KMS-11 (cell line): Measurements from ENCODE around the gene UBE2F.
"Not testable (repeated sequence)": the region's sequence is repeated elsewhere in the genome, so short reads cannot be mapped to it uniquely, and the experiment has no call there.

ENCODE experiments used
- H2AFZ ChIP-seq: fragments of 200-600 bp; sonication (generic); 2 replicates; pipeline ENCODE4 v1.6.1; 2016; ENCODE audit warnings: antibody characterized with exemption, mixed run types, low read depth
- H3K27ac ChIP-seq: fragments of 200-600 bp; sonication (generic); 2 replicates; pipeline ENCODE4 v1.6.1; 2016; ENCODE audit warnings: mild to moderate bottlenecking, mixed run types
- H3K27me3 ChIP-seq: fragments of 200-600 bp; sonication (generic); 2 replicates; pipeline ENCODE4 v1.6.1; 2017; ENCODE audit warnings: mild to moderate bottlenecking, low read depth, mixed run types, moderate library complexity; ENCODE audit not compliant: insufficient read depth
- H3K36me3 ChIP-seq: fragments of 200-600 bp; sonication (generic); 2 replicates; pipeline ENCODE4 v1.6.1; 2017; ENCODE audit warnings: mild to moderate bottlenecking, mixed run types; ENCODE audit not compliant: insufficient read depth
- H3K4me1 ChIP-seq: fragments of 200-600 bp; sonication (generic); 2 replicates; pipeline ENCODE4 v1.6.1; 2016; ENCODE audit warnings: mild to moderate bottlenecking, low read depth, mixed run types; ENCODE audit not compliant: poor library complexity, severe bottlenecking
- H3K4me2 ChIP-seq: fragments of 200-600 bp; sonication (generic); 2 replicates; pipeline ENCODE4 v1.7.0; 2016; ENCODE audit warnings: mild to moderate bottlenecking, mixed run types
- H3K4me3 ChIP-seq: fragments of 200-600 bp; sonication (generic); IDR thresholded peaks from 2 replicates; pipeline ENCODE4 v1.6.1; 2017; ENCODE audit warnings: low read depth, low read length, mixed read lengths; ENCODE audit not compliant: insufficient read depth
- H3K79me2 ChIP-seq: fragments of 200-600 bp; sonication (generic); 2 replicates; pipeline ENCODE4 v1.6.1; 2016; ENCODE audit warnings: low read depth, mixed run types; ENCODE audit not compliant: insufficient read depth
- H3K9ac ChIP-seq: fragments of 200-600 bp; sonication (generic); 2 replicates; pipeline ENCODE4 v1.6.1; 2016; ENCODE audit warnings: mild to moderate bottlenecking, mixed run types
- H4K20me1 ChIP-seq: fragments of 200-600 bp; sonication (generic); 2 replicates; pipeline ENCODE4 v1.6.1; 2016; ENCODE audit warnings: mild to moderate bottlenecking, mixed run types; ENCODE audit not compliant: insufficient read depth
- TF ChIP-seq, protein P1 (sequence below): fragments of 200-600 bp; sonication (generic); conservative IDR thresholded peaks from 2 replicates; pipeline ENCODE4 v1.6.1; 2017; ENCODE audit warnings: low read depth, mild to moderate bottlenecking, antibody characterized with exemption, low read length, moderate library complexity, mixed read lengths

Gene UBE2F

DNA sequence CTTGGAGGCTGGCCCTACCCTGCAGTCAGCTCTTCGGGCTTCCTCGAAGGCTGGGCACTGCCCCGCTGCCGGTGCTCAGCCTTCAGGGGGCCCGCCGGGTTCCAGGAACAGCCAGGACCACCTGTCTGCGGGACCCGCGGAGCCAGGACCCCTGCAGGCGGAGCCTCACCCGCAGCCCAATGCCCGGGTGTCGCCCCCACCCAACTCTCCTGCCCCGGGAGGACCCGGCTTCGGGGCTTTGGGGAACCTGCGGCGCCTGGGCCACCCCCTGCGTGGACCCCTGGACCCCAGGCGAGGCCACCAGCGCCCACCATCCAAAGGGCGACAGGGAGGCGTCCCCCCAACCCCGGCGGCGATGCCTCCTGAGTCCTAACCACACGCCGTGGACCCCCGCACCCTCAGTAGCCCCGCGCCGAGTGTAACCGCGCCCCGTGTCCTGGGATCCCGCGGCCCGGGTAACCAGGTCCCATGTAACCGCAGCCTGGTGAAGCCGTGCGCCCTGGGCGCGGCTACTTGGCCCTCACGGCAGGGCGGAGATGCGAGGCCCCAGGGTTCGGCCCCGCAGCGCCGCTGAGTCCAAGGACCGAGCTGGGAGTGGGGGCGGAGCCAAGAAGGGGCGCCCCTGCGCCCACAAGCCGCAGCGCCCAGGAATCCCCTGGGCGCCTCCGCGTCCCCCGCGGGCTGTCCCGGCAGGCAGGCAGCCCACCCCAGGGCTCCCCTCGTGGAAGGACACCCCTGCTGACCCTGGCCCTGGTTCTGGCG is 11.0 kb upstream of the UBE2F start:
- no peak overlapping the region for H3K4me3 ChIP-seq
- no peak overlapping the region for H2AFZ ChIP-seq
- H4K20me1 ChIP-seq: no peaks in the 10 kb centered on the region
- no peak overlapping the region for H3K27ac ChIP-seq
- no peaks in the 10 kb centered on the region for H3K79me2 ChIP-seq
- no peaks in the 10 kb centered on the region for H3K27me3 ChIP-seq
- H3K9ac ChIP-seq: no peak overlapping the region
- TF ChIP-seq, protein P1, sequence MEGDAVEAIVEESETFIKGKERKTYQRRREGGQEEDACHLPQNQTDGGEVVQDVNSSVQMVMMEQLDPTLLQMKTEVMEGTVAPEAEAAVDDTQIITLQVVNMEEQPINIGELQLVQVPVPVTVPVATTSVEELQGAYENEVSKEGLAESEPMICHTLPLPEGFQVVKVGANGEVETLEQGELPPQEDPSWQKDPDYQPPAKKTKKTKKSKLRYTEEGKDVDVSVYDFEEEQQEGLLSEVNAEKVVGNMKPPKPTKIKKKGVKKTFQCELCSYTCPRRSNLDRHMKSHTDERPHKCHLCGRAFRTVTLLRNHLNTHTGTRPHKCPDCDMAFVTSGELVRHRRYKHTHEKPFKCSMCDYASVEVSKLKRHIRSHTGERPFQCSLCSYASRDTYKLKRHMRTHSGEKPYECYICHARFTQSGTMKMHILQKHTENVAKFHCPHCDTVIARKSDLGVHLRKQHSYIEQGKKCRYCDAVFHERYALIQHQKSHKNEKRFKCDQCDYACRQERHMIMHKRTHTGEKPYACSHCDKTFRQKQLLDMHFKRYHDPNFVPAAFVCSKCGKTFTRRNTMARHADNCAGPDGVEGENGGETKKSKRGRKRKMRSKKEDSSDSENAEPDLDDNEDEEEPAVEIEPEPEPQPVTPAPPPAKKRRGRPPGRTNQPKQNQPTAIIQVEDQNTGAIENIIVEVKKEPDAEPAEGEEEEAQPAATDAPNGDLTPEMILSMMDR: no peak
- H3K36me3 ChIP-seq: no peaks in the 10 kb centered on the region
- no peak overlapping the region for H3K4me2 ChIP-seq
- no peaks in the 10 kb centered on the region for H3K4me1 ChIP-seq

GRCh38 chr2:237956402-237956736 is 10.4 kb upstream of the UBE2F start:
- Histone ChIP-seq H3K4me1 (no peaks in the 10 kb centered on the region), H3K36me3 (no peaks in the 10 kb centered on the region), H2AFZ (no peak overlapping the region), H3K27me3 (no peaks in the 10 kb centered on the region), H3K4me3 (no peak overlapping the region), H3K79me2 (no peaks in the 10 kb centered on the region), H4K20me1 (no peaks in the 10 kb centered on the region), H3K27ac (no peak overlapping the region), H3K9ac (no peak overlapping the region), H3K4me2 (no peak overlapping the region)
- TF ChIP-seq, protein P1: no peak

- H3K27ac ChIP-seq: no peak overlapping the region
- H2AFZ ChIP-seq: no peak overlapping the region
- H3K4me3 ChIP-seq: no peak overlapping the region
- no peaks in the 10 kb centered on the region for H3K79me2 ChIP-seq
- H3K4me2 ChIP-seq: no peak overlapping the region
- H3K27me3 ChIP-seq: no peaks in the 10 kb centered on the region
- H3K36me3 ChIP-seq: no peaks in the 10 kb centered on the region
- TF ChIP-seq, protein P1: no peak
- H3K4me1 ChIP-seq: peaks cover 4% of the 10 kb centered on the region
- no peaks in the 10 kb centered on the region for H4K20me1 ChIP-seq
- no peak overlapping the region for H3K9ac ChIP-seq
Measured at GRCh38 chr2:237961637-237962036, 5.2 kb upstream of the UBE2F start.

DNA sequence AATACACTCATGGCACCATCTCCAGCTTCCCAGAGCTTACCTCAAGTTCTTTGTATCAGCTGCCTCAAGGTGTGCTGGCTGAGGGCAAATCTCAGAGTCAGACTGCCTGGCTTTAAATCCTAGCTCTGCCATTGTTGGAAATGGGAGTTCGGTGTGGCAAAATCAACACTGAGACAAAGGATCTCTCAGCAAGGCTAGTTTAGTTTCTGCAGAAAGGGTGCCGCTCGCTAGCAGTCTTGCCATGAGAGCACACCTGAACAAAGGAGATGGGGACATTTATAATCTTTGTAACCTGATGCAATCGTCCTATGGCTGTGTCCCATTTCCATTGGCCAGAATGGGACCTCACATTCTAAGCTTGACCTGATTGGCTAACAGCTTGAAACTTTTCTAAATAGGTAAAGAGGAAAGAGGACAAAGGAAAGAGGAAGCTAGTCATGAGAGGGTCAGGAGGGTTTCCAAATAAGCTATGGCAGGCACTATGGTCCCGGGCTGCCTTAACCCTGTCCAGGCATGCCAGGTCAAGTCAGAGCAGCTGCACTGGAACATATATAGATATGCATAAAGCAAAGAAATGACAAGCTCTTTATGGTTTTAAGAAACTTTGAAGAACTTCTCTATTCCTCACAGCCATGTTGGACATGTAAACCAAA is 4.3 kb upstream of the UBE2F start:
- Histone ChIP-seq H3K9ac (no peak overlapping the region), H2AFZ (no peak overlapping the region), H3K27me3 (no peaks in the 10 kb centered on the region), H3K79me2 (no peaks in the 10 kb centered on the region; the same call in 1 of the 2 replicates), H3K4me1 (peaks cover 4% of the 10 kb centered on the region), H3K4me2 (no peak overlapping the region), H4K20me1 (no peaks in the 10 kb centered on the region), H3K4me3 (no peak overlapping the region), H3K27ac (no peak overlapping the region), H3K36me3 (no peaks in the 10 kb centered on the region)
- TF ChIP-seq, protein P1: no peak

GRCh38 chr2:237963490-237963991 is 3.3 kb upstream of the UBE2F start:
- not testable (repeated sequence) for H2AFZ ChIP-seq, H3K79me2 ChIP-seq, H3K36me3 ChIP-seq, H3K4me3 ChIP-seq, H3K4me1 ChIP-seq, H3K4me2 ChIP-seq, H3K27ac ChIP-seq, H4K20me1 ChIP-seq, H3K9ac ChIP-seq, H3K27me3 ChIP-seq
